Measurements from ENCODE around the gene CATSPERD. TPM values are rescaled to one million over a fixed set of nuclear protein-coding genes. Genes with fewer than 3 reads are reported as not detected.
A peak's percentile ranks its signal among the peaks of the same experiment; 100 is the strongest.

The CATSPERD gene
- total RNA-seq, 2 experiments from 2014 or later: not detected

DNA sequence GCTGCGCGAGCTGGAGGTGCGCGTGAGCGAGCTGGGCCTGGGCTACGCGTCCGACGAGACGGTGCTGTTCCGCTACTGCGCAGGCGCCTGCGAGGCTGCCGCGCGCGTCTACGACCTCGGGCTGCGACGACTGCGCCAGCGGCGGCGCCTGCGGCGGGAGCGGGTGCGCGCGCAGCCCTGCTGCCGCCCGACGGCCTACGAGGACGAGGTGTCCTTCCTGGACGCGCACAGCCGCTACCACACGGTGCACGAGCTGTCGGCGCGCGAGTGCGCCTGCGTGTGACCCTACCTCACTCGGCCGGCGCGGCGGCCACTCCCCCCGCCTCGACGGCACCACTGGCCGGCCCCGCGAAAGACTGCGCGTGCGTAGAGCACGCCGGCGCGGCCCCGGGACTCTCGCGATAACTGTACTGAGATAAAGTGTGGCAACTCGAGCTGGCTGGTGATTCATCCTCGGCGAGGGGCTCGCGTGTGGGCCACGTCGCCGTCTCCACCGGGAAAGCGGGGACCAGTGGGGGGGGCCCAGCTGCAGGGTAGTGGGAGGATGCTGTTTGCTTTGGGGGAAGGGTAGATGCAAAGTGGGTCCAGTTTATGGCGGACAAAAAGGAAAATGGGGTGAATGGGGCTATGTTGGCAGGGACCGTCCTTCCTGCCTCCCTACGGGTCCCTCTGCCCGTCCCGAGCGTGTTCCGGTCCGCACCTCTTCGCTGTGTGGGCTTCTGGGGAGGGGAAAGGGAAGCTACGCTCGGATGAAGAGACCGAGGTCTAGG is 107.6 kb downstream of the CATSPERD start:
- Mint-ChIP-seq H3K4me3 (peak overlapping the region; percentile 98), H3K9me3 (no peaks in the 10 kb centered on the region), H3K36me3 (ENCODE audit: low read depth) (peaks cover 9% of the 10 kb centered on the region), H3K4me1 (ENCODE audit: low read depth) (peaks cover 18% of the 10 kb centered on the region), H3K27ac (peak overlapping the region; percentile 95), H3K27me3 (no peaks in the 10 kb centered on the region)
- intact Hi-C loops (cut with DNase I, micrococcal nuclease): loop anchor here (1.0 to 5.0 kb wide), 5 partner anchors 36 to 284 kb away; partner anchors contain the start of genes DUS3L (in 2 of the 2), NDUFA11 (in 1 of the 2), RFX2 (in 1 of the 2) and VMAC (in 1 of the 2)
- peak; percentile 85 to 98 (median 92) for DNase-seq
- Histone ChIP-seq H3K27me3 (ENCODE audit: control insufficient read depth in 1 of 2, insufficient read depth in 2 of 2, low read length in 2 of 2) (peaks cover 0 to 3% of the 10 kb centered on the region in 2 experiments), H3K27ac (ENCODE audit: low read depth in 1 of 2, low read length in 2 of 2) (peak overlapping the region; percentile 69 to 86), H3K4me1 (ENCODE audit: insufficient read depth, low read length) (peaks cover 31% of the 10 kb centered on the region), H3K36me3 (ENCODE audit: insufficient read depth, low read length) (no peaks in the 10 kb centered on the region), H3K9me3 (ENCODE audit: control insufficient read depth in 1 of 2, insufficient read depth in 1 of 2, low read length in 2 of 2) (peaks cover 0 to 25% of the 10 kb centered on the region in 2 experiments), H3K4me3 (ENCODE audit: low read length) (peak overlapping the region; percentile 86)
- TF ChIP-seq, protein P1, sequence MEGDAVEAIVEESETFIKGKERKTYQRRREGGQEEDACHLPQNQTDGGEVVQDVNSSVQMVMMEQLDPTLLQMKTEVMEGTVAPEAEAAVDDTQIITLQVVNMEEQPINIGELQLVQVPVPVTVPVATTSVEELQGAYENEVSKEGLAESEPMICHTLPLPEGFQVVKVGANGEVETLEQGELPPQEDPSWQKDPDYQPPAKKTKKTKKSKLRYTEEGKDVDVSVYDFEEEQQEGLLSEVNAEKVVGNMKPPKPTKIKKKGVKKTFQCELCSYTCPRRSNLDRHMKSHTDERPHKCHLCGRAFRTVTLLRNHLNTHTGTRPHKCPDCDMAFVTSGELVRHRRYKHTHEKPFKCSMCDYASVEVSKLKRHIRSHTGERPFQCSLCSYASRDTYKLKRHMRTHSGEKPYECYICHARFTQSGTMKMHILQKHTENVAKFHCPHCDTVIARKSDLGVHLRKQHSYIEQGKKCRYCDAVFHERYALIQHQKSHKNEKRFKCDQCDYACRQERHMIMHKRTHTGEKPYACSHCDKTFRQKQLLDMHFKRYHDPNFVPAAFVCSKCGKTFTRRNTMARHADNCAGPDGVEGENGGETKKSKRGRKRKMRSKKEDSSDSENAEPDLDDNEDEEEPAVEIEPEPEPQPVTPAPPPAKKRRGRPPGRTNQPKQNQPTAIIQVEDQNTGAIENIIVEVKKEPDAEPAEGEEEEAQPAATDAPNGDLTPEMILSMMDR (IDR thresholded peaks at IDR 0.05): no peak
- ChIA-PET CTCF (interaction anchor here (1.0 to 3.5 kb wide), 3 partner anchors 24 to 194 kb away, joined by 3 to 30 read pairs (median 5); no protein-coding TSS in a partner anchor), POLR2A (interaction anchor here (0.5 to 4.4 kb wide), 17 partner anchors 17 to 1037 kb away, joined by 3 to 83 read pairs (median 6); partner anchors contain the start of genes CATSPERD, DUS3L, LONP1 and NDUFA11)
- ATAC-seq (ENCODE audit: poor library complexity): peak; percentile 81

Other genes with a start within 250 kb of the CATSPERD start
- 1 to 10 TPM in 1 of 2 experiments, under 1 TPM in 1; 0.74 to 1.6 TPM for gene TINCR, start 152.7 kb upstream of the CATSPERD start, total RNA-seq
- gene SAFB2, start 97.9 kb upstream of the CATSPERD start, total RNA-seq: 100 to 1,000 TPM; 238 to 246 TPM
- 100 to 1,000 TPM; 195 to 200 TPM for gene SAFB, start 97.6 kb upstream of the CATSPERD start, total RNA-seq
- 10 to 100 TPM; 21.7 to 23.0 TPM for gene MICOS13, start 40.1 kb upstream of the CATSPERD start, total RNA-seq
- 1 to 10 TPM; 2.4 to 2.9 TPM for gene HSD11B1L, start 39.6 kb upstream of the CATSPERD start, total RNA-seq
- 1,000 to 10,000 TPM; 1,509 to 1,565 TPM for gene RPL36, start 30.3 kb upstream of the CATSPERD start, total RNA-seq
- gene LONP1, start 491 bp upstream of the CATSPERD start, total RNA-seq: 10 to 100 TPM; 88.7 to 91.0 TPM
- 1 to 10 TPM; 3.1 to 4.9 TPM for gene PRR22, start 64.1 kb downstream of the CATSPERD start, total RNA-seq
- 100 to 1,000 TPM; 150 to 170 TPM for gene DUS3L, start 70.5 kb downstream of the CATSPERD start, total RNA-seq
- 1 to 10 TPM; 1.5 to 1.6 TPM for gene NRTN, start 84.4 kb downstream of the CATSPERD start, total RNA-seq
- under 1 TPM in 1 of 2 experiments, not detected in 1; 0.17 TPM for gene FUT6, start 119.1 kb downstream of the CATSPERD start, total RNA-seq
- gene FUT3, start 130.8 kb downstream of the CATSPERD start, total RNA-seq: under 1 TPM; 0.61 to 0.85 TPM
- gene FUT5, start 149.9 kb downstream of the CATSPERD start, total RNA-seq: 1 to 10 TPM; 7.9 to 8.7 TPM
- gene NDUFA11, start 183.2 kb downstream of the CATSPERD start, total RNA-seq: 10 to 100 TPM; 94.3 to 96.7 TPM
- 10 to 100 TPM; 23.4 to 25.3 TPM for gene VMAC, start 184.2 kb downstream of the CATSPERD start, total RNA-seq
- gene CAPS, start 193.6 kb downstream of the CATSPERD start, total RNA-seq: 10 to 100 TPM; 43.2 to 44.2 TPM

All from CD4-positive, alpha-beta T cell (primary cell).